ENCODE results near the gene DNAJC7. TPM values are rescaled to one million over a fixed set of nuclear protein-coding genes. Genes with fewer than 3 reads are reported as not detected.
A peak's percentile ranks its signal among the peaks of the same experiment; 100 is the strongest.
"Not testable (repeated sequence)": the region's sequence is repeated elsewhere in the genome, so short reads cannot be mapped to it uniquely, and the experiment has no call there.

DNAJC7 gene
- total RNA-seq, 1 donor from 2014 or later = 91.3 TPM

- DNase-seq (ENCODE audit: low spot score in 2 of 2) (no peak), FAIRE-seq (no peak)
These were observed 25.5 kb upstream of the DNAJC7 start for GRCh38 chr17:42042598-42043319.

DNA sequence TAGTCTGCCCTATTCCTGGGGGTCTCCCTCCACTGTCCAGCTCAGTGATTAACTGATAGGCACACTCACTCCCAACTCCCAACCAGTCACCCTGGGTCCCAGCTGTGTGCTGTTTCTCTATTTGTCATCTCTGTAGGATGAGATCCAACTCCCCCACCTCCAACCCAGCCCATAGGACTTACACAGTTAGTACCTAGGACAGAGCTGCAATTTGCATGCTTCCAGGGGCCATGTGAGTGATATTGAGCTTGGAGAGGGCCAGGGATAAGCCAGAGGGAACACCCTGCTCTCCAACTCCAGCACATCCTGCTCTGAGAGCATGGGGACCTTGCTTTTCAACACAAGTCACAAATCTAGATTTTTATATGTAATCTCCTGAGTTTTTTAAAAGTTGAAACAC is 24.4 kb upstream of the DNAJC7 start:
- FAIRE-seq = no peak
- no peak for DNase-seq (ENCODE audit: low spot score in 2 of 2)

GRCh38 chr17:42040818-42041217 is 23.6 kb upstream of the DNAJC7 start:
- DNase-seq (ENCODE audit: low spot score in 2 of 2) (no peak), FAIRE-seq (no peak)

- DNase-seq (ENCODE audit: low spot score in 2 of 2) (no peak), FAIRE-seq (no peak)
These were observed 22.8 kb upstream of the DNAJC7 start for GRCh38 chr17:42039794-42040763.

- DNase-seq (ENCODE audit: low spot score in 2 of 2) = no peak
- FAIRE-seq = no peak
These were observed 21.2 kb upstream of the DNAJC7 start for GRCh38 chr17:42038221-42038973.

DNA sequence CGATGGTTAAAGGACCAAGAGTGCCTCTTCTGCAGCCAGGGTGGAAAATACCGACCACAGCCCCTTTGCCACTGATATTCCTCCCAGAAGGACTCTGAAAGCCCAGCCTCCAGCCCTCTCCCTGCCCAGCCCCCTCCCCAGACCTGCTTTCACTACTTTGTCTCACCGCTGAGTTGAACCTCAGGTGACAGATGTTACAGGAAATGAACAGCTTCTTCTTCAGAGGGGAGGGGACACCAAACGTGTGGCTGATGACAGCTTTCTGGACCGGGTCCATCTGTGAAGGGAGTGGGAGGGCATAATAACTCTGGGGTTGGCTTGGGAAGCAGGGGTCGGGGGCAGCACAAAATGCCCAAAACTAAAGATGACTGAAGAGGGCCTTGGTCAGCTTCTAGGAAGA is 16.8 kb upstream of the DNAJC7 start:
- FAIRE-seq = no peak

DNA sequence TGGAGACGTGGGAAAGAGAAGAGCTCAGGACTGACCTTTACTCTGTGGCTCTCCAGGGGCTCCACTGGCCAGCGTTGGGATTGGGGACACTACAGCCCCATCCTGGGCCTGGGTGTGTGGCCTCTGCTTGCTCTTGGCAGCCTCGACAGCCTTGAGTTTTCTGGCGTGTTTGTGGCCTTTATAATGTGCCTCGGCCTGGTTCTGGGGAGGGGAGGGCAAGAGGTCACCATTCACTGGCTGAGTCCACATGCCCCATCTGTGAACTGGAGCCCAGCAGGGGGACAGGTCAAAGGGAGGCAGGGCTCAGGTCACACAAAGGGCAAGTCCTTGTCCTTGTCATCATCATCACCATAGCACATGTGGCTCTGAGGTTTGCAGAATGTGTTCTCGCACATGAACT is 14.3 kb upstream of the DNAJC7 start:
- DNase-seq (ENCODE audit: low spot score in 2 of 2) (no peak), FAIRE-seq (no peak)

More for the DNA sequence above, 16.8 kb upstream of the DNAJC7 start:
- no peak for DNase-seq (ENCODE audit: low spot score in 2 of 2)

DNA sequence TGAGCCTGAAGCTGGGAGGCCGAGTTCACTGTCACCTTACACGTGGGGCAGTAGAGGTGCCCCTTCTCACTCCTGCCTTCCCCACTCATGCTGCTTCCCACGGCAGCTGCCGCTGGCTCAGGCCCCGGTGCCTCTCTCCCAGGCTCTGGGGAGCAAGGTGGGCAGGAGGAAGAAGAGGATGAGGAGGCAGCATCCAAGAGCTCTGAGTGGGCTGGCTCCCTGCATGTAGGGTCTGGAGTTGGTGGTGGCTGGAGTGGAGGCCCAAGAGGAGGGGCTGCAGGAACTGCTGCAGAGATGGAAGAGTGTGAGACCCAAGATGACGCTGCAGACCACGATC is 11.5 kb upstream of the DNAJC7 start:
- no peak for FAIRE-seq
- DNase-seq (ENCODE audit: low spot score in 2 of 2) = no peak

- FAIRE-seq = no peak
- DNase-seq (ENCODE audit: low spot score in 2 of 2) = no peak
These were observed 10.9 kb upstream of the DNAJC7 start for GRCh38 chr17:42027961-42028790.

DNA sequence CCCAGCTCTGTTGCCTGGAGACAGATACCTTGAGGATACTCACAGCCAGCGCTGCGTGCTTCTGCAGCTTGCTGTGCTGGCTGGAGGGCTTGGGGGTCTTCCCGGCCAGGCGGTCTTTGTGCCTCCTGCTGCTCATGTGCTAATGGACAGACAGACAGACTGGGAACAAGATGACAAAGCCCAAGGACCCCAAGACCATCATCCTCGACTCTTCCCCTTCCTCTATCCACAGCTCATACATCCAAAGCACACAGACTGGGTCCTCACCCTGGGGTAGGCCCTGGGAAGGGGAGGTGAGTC is 10.3 kb upstream of the DNAJC7 start:
- DNase-seq (ENCODE audit: low spot score in 2 of 2) = no peak
- FAIRE-seq = no peak

- DNase-seq (ENCODE audit: low spot score in 2 of 2) = no peak
- FAIRE-seq = no peak
These were observed 9.8 kb upstream of the DNAJC7 start for GRCh38 chr17:42026857-42027589.

GRCh38 chr17:42025936-42026335 is 8.7 kb upstream of the DNAJC7 start:
- FAIRE-seq (no peak), DNase-seq (ENCODE audit: low spot score in 2 of 2) (no peak)

GRCh38 chr17:42025191-42025579 is 7.9 kb upstream of the DNAJC7 start:
- no peak for DNase-seq (ENCODE audit: low spot score in 2 of 2)
- FAIRE-seq = no peak

DNA sequence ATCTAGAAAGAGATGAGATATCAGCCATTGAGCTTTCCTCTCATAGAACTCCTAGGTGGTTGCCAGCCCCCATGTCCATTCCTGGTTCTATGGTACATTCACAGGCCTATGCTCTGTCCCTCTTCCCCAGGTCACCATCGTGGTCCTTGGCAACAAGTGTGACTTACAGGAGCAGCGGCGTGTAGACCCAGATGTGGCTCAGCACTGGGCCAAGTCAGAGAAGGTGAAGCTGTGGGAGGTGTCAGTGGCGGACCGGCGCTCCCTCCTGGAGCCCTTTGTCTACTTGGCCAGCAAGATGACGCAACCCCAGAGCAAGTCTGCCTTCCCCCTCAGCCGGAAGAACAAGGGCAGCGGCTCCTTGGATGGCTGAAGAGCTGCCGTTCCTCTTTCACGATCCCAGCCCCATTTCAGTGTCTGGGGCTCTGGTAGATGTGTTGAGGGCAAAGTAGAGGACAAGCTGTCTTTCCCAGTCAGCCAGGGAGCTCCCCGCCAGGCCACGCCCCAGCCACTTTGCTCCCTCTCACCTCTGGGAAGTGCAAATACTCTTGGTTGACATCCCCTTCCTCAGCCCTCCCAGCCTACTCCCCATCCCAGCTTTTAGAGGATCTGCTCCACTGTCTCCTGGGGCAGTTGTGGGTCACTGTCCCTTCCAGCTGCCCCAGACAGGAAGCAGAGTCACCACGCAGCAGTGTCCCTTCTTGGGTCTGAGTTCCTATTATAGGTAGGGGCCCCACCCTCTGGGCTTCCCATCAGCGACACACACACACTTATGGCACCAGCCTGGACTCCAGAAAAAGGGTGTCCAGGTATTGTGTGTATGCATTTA is 6.5 kb upstream of the DNAJC7 start:
- DNase-seq (ENCODE audit: low spot score in 2 of 2) (no peak), FAIRE-seq (no peak)

GRCh38 chr17:42020845-42021244 is 3.6 kb upstream of the DNAJC7 start:
- FAIRE-seq; DNase-seq (ENCODE audit: low spot score in 2 of 2): not testable (repeated sequence)

GRCh38 chr17:42019509-42020404 is 2.5 kb upstream of the DNAJC7 start, which contains the start of gene NKIRAS2:
Gene NKIRAS2, plus strand, starts transcription at chr17:42020090. Its CDS starts 1,488 bp downstream, at chr17:42021578.
- no peak for FAIRE-seq

DNA sequence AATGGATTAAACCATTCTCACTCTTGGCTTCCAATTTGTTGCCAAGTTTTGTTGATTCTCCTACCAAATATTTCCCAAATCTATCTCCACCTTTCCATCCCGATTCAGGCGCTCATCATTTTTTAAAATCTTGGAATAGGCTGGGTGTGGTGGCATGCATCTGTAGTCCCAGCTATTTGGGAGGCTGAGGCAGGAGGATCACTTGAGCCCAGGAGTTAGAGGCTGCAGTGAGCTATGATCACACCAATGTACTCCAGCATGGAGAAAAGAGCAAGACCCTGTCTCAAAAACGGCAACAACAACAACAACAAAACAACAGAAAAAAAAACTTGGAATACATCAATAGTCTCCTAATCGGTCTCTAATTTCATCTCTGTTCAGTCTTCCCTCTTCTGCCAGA is 1.7 kb upstream of the DNAJC7 start:
- no peak for DNase-seq (ENCODE audit: low spot score in 2 of 2)
- FAIRE-seq = no peak

More at GRCh38 chr17:42019509-42020404, 2.5 kb upstream of the DNAJC7 start, which contains the start of gene NKIRAS2:
- peak; percentile 89 to 94 for DNase-seq (ENCODE audit: low spot score in 2 of 2)

DNA sequence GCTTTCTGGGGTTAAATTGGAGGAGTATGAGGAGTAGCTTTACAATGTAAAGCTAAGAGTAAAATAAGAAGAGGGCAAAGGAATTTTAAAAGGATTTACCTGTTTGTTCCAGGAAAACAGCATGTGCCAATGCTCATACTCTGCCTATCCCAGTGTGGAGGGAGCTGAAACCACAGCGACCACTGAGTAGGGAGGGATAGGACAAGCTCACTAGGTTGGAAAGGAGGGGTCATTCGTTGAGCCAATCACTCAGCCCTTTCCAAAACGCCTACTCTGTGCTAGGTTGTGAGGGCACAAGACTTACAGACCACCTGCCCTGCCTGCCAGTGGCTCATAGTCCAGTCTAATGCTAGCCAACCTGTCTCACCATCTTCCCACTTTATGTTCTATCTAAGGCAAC is 1.1 kb upstream of the DNAJC7 start:
- FAIRE-seq (no peak), DNase-seq (ENCODE audit: low spot score in 2 of 2) (no peak)
